GM10266 (cell line): ENCODE measurements around the gene HIGD2A.

Source experiments
- DNase-seq: peaks from one replicate; pipeline ENCODE4 v3.0.0; 2012; ENCODE audit errors: extremely low spot score
- CTCF ChIP-seq: IDR thresholded peaks from 2 replicates; pipeline ENCODE4 v1.5.1; 2012; ENCODE audit warnings: mild to moderate bottlenecking, low read depth; ENCODE audit not compliant: control insufficient read depth, insufficient read depth; ENCODE audit errors: missing control alignments

Gene HIGD2A

GRCh38 chr5:176427971-176428370, 39.4 kb downstream of the HIGD2A start:
- DNase-seq: no peak
- TF ChIP-seq CTCF: no peak

- DNase-seq: no peak
- TF ChIP-seq CTCF: no peak
These were observed 41.4 kb downstream of the HIGD2A start for GRCh38 chr5:176429972-176430371.

GRCh38 chr5:176432707-176433106, 44.2 kb downstream of the HIGD2A start:
- DNase-seq: no peak
- TF ChIP-seq CTCF: no peak

- no peak for TF ChIP-seq CTCF
- no peak for DNase-seq
These were observed 48.1 kb downstream of the HIGD2A start for GRCh38 chr5:176436656-176437055.

GRCh38 chr5:176438959-176439757, 50.6 kb downstream of the HIGD2A start:
- no peak for TF ChIP-seq CTCF
- DNase-seq: no peak
